Measurements from ENCODE around the gene SLC1A5.
"Not testable (repeated sequence)": the region's sequence is repeated elsewhere in the genome, so short reads cannot be mapped to it uniquely, and the experiment has no call there.

SLC1A5 gene

DNA sequence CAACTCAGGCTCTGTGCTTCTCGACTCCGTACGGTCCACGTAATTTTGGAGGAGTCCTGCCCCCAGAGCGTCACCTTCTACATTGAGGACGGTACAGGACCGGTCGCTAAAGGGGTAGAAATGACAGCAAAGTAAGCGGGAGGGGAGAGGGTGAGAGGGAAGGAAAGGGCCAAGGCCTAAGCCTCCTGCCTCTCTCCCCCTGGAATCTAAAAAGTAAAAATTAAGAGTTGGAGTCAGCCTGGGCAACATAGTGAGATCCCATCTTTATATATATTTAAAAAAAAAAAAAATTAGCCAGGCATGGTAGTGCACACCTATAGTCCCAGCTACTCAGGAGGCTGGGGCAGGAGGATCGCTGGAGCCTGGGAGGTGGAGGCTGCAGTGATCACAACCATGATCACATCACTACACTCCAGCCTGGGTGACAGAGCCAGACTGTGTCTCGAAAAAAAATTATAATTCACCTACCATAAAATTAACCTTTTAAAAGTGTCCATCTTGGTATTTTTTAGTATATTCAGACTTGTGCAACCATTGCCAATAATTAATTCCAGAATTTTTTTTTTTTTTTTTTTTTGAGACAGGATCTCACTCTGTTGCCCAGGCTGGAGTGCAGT is 12.6 kb downstream of the SLC1A5 start:
- Histone ChIP-seq H3K36me3 (replicated peaks; ENCODE audit: insufficient read depth, low read length) (peaks cover 19% of the 10 kb centered on the region), H3K9ac (ENCODE audit: low read length) (no peak overlapping the region), H2AFZ (ENCODE audit: low read length) (no peak overlapping the region), H3K27me3 (replicated peaks; ENCODE audit: insufficient read depth, low read length) (no peaks in the 10 kb centered on the region), H4K20me1 (ENCODE audit: insufficient read depth, low read length) (no peaks in the 10 kb centered on the region), H3K9me3 (replicated peaks; ENCODE audit: insufficient read depth, low read length) (no peaks in the 10 kb centered on the region), H3F3A (ENCODE audit: insufficient read depth, low read length) (peaks cover 24% of the 10 kb centered on the region; the same call in 1 of the 2 replicates), H3K4me3 (ENCODE audit: low read length) (no peak overlapping the region), H3K9me2 (replicated peaks; ENCODE audit: insufficient read depth, low read length) (no peaks in the 10 kb centered on the region), H3K79me2 (ENCODE audit: low read length) (peaks cover 15% of the 10 kb centered on the region), H3K4me1 (ENCODE audit: low read length) (no peaks in the 10 kb centered on the region), H3K27ac (ENCODE audit: low read length) (no peak overlapping the region), H3K4me2 (ENCODE audit: low read depth, low read length) (no peak overlapping the region)
- TF ChIP-seq EZH2phosphoT487 (IDR thresholded peaks at IDR 0.05; ENCODE audit: low read length) = no peak
- no peak for TF ChIP-seq EZH2 (optimal IDR thresholded peaks at IDR 0.05; ENCODE audit: low read depth, low read length)
- TF ChIP-seq, protein P1, sequence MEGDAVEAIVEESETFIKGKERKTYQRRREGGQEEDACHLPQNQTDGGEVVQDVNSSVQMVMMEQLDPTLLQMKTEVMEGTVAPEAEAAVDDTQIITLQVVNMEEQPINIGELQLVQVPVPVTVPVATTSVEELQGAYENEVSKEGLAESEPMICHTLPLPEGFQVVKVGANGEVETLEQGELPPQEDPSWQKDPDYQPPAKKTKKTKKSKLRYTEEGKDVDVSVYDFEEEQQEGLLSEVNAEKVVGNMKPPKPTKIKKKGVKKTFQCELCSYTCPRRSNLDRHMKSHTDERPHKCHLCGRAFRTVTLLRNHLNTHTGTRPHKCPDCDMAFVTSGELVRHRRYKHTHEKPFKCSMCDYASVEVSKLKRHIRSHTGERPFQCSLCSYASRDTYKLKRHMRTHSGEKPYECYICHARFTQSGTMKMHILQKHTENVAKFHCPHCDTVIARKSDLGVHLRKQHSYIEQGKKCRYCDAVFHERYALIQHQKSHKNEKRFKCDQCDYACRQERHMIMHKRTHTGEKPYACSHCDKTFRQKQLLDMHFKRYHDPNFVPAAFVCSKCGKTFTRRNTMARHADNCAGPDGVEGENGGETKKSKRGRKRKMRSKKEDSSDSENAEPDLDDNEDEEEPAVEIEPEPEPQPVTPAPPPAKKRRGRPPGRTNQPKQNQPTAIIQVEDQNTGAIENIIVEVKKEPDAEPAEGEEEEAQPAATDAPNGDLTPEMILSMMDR (IDR thresholded peaks at IDR 0.05; ENCODE audit: low read length) = no peak
- no peak for DNase-seq

DNA sequence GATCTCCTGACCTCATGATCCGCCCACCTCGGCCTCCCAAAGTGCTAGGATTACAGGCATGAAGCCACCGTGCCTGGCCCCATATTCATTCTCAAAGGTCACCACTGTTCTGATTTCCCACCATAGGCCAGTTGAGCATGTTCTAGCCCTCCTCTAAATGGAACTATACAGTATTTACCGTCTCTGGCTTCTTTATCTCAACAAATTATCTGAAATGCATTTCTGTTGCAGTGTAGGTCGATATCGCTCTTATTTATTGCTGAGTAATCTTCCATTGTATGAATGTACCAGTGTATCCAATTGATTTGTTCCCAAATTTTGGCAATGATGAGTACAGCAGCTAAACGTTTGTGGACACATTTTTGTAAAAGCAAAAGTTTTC is 15.4 kb downstream of the SLC1A5 start:
- DNase-seq = no peak
- Histone ChIP-seq H3F3A (ENCODE audit: insufficient read depth, low read length) (peaks cover 18% of the 10 kb centered on the region; the same call in 1 of the 2 replicates), H3K27ac (ENCODE audit: low read length) (no peak overlapping the region), H3K27me3 (replicated peaks; ENCODE audit: insufficient read depth, low read length) (no peaks in the 10 kb centered on the region), H3K9me2 (replicated peaks; ENCODE audit: insufficient read depth, low read length) (no peaks in the 10 kb centered on the region), H4K20me1 (ENCODE audit: insufficient read depth, low read length) (no peaks in the 10 kb centered on the region), H3K9me3 (replicated peaks; ENCODE audit: insufficient read depth, low read length) (no peaks in the 10 kb centered on the region), H3K79me2 (ENCODE audit: low read length) (peaks cover 6% of the 10 kb centered on the region; the same call in 1 of the 2 replicates), H3K4me3 (ENCODE audit: low read length) (no peak overlapping the region), H3K36me3 (replicated peaks; ENCODE audit: insufficient read depth, low read length) (peaks cover 15% of the 10 kb centered on the region), H3K4me1 (ENCODE audit: low read length) (no peaks in the 10 kb centered on the region), H2AFZ (ENCODE audit: low read length) (no peak overlapping the region), H3K4me2 (ENCODE audit: low read depth, low read length) (no peak overlapping the region), H3K9ac (ENCODE audit: low read length) (no peak overlapping the region)
- TF ChIP-seq EZH2 (optimal IDR thresholded peaks at IDR 0.05; ENCODE audit: low read depth, low read length) (no peak), EZH2phosphoT487 (IDR thresholded peaks at IDR 0.05; ENCODE audit: low read length) (no peak)
- TF ChIP-seq, protein P1 (IDR thresholded peaks at IDR 0.05; ENCODE audit: low read length) = no peak

DNA sequence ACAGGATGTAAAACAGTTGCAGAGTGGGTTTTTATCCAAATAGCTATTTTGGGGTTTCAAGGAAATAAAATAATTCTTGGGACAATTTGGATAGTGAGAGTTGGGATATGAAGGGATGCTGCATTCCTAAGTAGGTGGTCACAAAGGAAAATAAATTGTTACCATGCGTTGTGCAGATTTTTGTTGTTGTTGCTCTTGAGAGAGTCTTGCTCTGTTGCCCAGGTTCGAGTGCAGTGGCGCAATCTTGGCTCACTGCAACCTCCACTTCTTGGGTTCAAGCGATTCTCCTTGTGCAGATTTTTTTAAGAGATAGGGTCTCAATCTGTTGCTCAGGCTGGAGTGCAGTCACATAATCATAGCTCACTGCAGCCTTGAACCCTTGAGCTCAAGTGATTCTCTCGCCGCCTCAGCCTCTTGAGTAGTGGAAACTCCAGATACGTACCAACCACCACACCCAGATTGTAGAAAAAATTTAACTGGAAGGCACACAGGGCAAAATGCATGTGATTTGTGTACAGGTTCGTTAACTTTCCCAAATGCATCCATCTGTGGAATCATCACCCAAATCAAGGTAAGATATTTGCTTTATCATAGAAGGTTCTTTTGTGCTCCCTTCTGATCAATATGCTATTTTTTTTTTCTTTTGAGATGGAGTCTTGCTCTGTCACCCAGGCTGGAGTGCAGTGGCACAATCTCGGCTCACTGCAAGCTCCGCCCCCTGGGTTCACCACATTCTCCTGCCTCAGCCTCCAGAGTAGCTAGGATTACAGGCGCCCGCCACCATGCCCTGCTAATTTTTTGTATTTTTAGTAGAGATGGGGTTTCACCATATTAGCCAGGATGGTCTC is 16.0 kb downstream of the SLC1A5 start:
- H3K4me3 ChIP-seq (ENCODE audit: low read length) = no peak overlapping the region

DNA sequence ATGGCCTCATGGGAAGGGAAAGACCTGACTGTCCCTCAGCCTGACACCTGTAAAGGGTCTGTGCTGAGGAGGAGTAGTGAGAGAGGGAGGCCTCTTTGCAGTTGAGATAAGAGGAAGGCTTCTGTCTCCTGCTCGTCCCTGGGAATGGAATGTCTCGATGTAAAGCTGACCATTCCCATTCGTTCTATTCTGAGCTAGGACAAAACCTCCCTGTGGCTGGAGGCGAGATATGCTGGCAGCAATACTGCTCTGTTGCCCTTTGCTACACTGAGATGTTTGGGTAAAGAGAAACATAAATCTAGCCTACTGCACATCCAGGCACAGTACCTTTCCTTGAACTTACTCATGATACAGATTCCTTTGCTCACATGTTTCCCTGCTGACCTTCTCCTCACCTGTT is 19.6 kb downstream of the SLC1A5 start:
- not testable (repeated sequence) for H3K4me3 ChIP-seq (ENCODE audit: low read length); H3K4me2 ChIP-seq (ENCODE audit: low read depth, low read length); H3K9me3 ChIP-seq (replicated peaks; ENCODE audit: insufficient read depth, low read length); H2AFZ ChIP-seq (ENCODE audit: low read length); H3K79me2 ChIP-seq (ENCODE audit: low read length); H3K36me3 ChIP-seq (replicated peaks; ENCODE audit: insufficient read depth, low read length); H4K20me1 ChIP-seq (ENCODE audit: insufficient read depth, low read length); DNase-seq; H3K9me2 ChIP-seq (replicated peaks; ENCODE audit: insufficient read depth, low read length); H3K4me1 ChIP-seq (ENCODE audit: low read length); H3K27me3 ChIP-seq (replicated peaks; ENCODE audit: insufficient read depth, low read length); H3K27ac ChIP-seq (ENCODE audit: low read length); H3K9ac ChIP-seq (ENCODE audit: low read length); H3F3A ChIP-seq (ENCODE audit: insufficient read depth, low read length)

More for the DNA sequence above, 16.0 kb downstream of the SLC1A5 start:
- no peak for DNase-seq
- Histone ChIP-seq H3K9me3 (replicated peaks; ENCODE audit: insufficient read depth, low read length) (no peaks in the 10 kb centered on the region), H2AFZ (ENCODE audit: low read length) (no peak overlapping the region), H3K4me1 (ENCODE audit: low read length) (no peaks in the 10 kb centered on the region), H3K4me2 (ENCODE audit: low read depth, low read length) (no peak overlapping the region), H3F3A (ENCODE audit: insufficient read depth, low read length) (peaks cover 18% of the 10 kb centered on the region; the same call in 1 of the 2 replicates), H3K27me3 (replicated peaks; ENCODE audit: insufficient read depth, low read length) (no peaks in the 10 kb centered on the region), H3K36me3 (replicated peaks; ENCODE audit: insufficient read depth, low read length) (peaks cover 15% of the 10 kb centered on the region), H3K9ac (ENCODE audit: low read length) (no peak overlapping the region), H3K79me2 (ENCODE audit: low read length) (peaks cover 6% of the 10 kb centered on the region; the same call in 1 of the 2 replicates), H3K9me2 (replicated peaks; ENCODE audit: insufficient read depth, low read length) (no peaks in the 10 kb centered on the region), H3K27ac (ENCODE audit: low read length) (no peak overlapping the region), H4K20me1 (ENCODE audit: insufficient read depth, low read length) (no peaks in the 10 kb centered on the region)
- TF ChIP-seq, protein P1 (IDR thresholded peaks at IDR 0.05; ENCODE audit: low read length) = no peak
- no peak for TF ChIP-seq EZH2phosphoT487 (IDR thresholded peaks at IDR 0.05; ENCODE audit: low read length)
- no peak for TF ChIP-seq EZH2 (optimal IDR thresholded peaks at IDR 0.05; ENCODE audit: low read depth, low read length)

All from MM.1S (cell line).